ENCODE measurements around the gene ENDOV. TPM values are rescaled to one million over a fixed set of nuclear protein-coding genes. Genes with fewer than 3 reads are reported as not detected.

ENDOV gene
- total and polyA plus RNA-seq, 9 donors: 8.9 to 24.1 (median 20.8) TPM

DNA sequence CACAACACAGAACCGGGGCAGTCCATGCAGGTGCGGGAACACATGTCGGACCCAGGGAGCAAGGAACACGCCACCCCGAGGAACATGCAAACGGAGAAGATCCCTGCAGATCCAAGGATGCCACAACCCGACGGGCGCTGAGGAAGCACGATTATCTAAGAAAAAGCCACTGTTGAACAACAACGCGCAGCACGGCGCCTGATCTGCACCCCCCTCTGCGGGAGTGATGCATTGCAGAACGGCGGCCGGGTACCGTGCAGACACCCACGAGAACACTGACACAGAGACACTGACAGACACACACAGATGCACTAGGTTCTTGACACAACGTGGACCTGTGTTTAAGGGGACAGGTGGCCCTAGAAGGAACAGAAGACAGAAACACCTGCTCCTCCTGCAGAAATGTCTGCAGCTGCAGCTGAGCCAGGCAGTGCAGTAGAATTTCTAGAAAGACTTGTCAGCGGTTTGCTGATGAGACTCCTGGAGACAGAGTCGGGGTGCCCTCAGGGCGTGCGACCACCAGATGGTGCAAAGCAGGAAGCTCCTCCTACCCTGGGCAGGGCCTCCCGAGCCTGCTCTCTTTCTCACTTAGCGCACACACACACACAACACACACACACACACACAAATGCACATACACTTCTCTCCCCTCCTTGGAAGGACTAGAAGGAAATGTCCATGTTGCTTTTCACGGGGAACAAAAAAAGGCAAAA, 54.0 kb downstream of the ENDOV start:
- no peak for DNase-seq

DNA sequence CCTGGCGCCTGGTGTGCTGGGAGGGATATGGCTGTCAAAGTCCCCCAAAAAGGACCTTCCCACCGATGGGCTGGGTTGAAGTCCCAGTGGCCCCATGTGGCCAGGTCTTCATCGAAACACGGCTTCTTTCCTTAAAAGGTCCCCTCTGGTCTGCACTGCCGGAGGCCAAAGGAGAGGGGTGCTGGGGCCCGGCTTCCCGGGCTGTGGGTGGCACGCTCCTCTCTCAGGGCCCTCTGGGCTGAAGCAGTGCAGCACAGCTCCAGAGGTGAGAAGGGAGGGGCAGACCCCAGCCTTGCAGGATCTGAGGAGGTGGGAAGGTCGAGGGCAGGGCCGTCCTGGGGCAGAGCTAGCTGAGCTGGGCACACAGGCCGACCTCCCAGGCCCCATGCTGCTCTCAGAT, 54.7 kb downstream of the ENDOV start:
- Histone ChIP-seq H3K4me3 (no peak overlapping the region), H3K9me3 (no peaks in the 10 kb centered on the region), H3K36me3 (no peaks in the 10 kb centered on the region), H3K27me3 (peaks cover 2% of the 10 kb centered on the region), H3K27ac (no peak overlapping the region), H3K4me1 (ENCODE audit: insufficient read depth) (no peaks in the 10 kb centered on the region)
- TF ChIP-seq POLR2A (IDR thresholded peaks at IDR 0.05): no peak
- WGBS, 3 donors: 77 to 88% (median 81%) methylated on average over 11 of the region's 11 CpGs
- no peak for DNase-seq
- intact Hi-C loops (cut with DNase I): no loop called here

More for the DNA sequence above, 54.0 kb downstream of the ENDOV start:
- intact Hi-C loops (cut with DNase I): no loop called here
- Histone ChIP-seq H3K4me1 (ENCODE audit: insufficient read depth) (no peaks in the 10 kb centered on the region), H3K27ac (no peak overlapping the region), H3K36me3 (no peaks in the 10 kb centered on the region), H3K4me3 (no peak overlapping the region), H3K9me3 (no peaks in the 10 kb centered on the region), H3K27me3 (peaks cover 2% of the 10 kb centered on the region)
- 65 to 77% (median 73%) methylated on average over 28 of the region's 28 CpGs for WGBS, 3 donors
- TF ChIP-seq, protein P1, sequence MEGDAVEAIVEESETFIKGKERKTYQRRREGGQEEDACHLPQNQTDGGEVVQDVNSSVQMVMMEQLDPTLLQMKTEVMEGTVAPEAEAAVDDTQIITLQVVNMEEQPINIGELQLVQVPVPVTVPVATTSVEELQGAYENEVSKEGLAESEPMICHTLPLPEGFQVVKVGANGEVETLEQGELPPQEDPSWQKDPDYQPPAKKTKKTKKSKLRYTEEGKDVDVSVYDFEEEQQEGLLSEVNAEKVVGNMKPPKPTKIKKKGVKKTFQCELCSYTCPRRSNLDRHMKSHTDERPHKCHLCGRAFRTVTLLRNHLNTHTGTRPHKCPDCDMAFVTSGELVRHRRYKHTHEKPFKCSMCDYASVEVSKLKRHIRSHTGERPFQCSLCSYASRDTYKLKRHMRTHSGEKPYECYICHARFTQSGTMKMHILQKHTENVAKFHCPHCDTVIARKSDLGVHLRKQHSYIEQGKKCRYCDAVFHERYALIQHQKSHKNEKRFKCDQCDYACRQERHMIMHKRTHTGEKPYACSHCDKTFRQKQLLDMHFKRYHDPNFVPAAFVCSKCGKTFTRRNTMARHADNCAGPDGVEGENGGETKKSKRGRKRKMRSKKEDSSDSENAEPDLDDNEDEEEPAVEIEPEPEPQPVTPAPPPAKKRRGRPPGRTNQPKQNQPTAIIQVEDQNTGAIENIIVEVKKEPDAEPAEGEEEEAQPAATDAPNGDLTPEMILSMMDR (IDR thresholded peaks at IDR 0.05): no peak
- no peak for TF ChIP-seq EP300 (IDR thresholded peaks at IDR 0.05)

DNA sequence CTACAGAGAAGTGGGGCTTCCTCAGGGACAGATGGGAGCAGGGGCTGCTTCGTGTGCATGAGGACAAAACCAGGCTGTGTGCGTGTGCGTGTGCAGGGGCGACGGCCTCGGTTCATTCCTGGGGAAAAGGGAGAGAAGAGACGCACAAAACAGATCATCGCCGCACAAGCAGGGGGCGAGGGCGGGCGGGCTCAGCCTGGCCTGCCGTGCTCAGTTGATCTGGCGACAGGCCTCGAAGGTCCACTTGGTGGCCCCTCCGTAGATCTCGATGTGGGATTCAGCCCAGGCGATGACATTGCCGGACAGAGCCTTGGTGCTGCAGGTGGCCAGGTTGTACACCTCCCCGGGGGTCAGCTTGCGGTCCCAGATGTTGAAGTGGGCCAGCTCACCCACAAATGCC, 55.6 kb downstream of the ENDOV start:
- DNase-seq: no peak
- whole genome bisulfite sequencing, 3 donors: 86 to 89% (median 86%) methylated on average over 21 of the region's 21 CpGs
- no peaks in the 10 kb centered on the region for H3K4me1 ChIP-seq (ENCODE audit: insufficient read depth)
- no peak overlapping the region for H3K27ac ChIP-seq
- no peak overlapping the region for H3K4me3 ChIP-seq
- no peaks in the 10 kb centered on the region for H3K36me3 ChIP-seq
- peaks cover 5% of the 10 kb centered on the region for H3K27me3 ChIP-seq
- intact Hi-C loops (cut with DNase I): no loop called here
- TF ChIP-seq EP300 (IDR thresholded peaks at IDR 0.05) (no peak), POLR2A (IDR thresholded peaks at IDR 0.05) (no peak)
- TF ChIP-seq, protein P1 (IDR thresholded peaks at IDR 0.05): no peak
- no peaks in the 10 kb centered on the region for H3K9me3 ChIP-seq

DNA sequence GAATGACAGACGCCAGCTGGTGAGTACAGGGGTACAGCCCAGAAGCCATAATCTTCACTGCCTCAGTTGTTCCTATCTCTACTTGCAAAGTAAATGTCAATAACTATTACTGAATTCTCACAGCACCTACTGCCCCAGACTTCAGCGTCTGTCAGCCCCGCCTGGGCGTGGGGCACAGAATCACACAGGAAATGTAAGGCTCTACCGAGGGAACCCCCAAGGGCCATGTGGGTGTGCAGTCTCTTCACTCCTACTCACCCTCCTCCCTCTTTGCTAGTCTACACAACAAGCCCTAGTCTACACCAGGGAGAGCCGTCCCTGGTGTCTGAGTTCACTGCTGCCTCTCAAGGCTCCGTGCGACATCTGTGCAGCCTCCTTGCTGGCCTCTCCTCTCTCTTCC, 57.0 kb downstream of the ENDOV start:
- TF ChIP-seq EP300 (IDR thresholded peaks at IDR 0.05): no peak
- WGBS, 3 donors: 83 to 87% (median 86%) methylated on average over 8 of the region's 8 CpGs
- H3K27me3 ChIP-seq: peaks cover 7% of the 10 kb centered on the region
- no peak overlapping the region for H3K27ac ChIP-seq
- intact Hi-C loops (cut with DNase I): no loop called here
- DNase-seq: no peak
- no peaks in the 10 kb centered on the region for H3K36me3 ChIP-seq
- H3K4me3 ChIP-seq: no peak overlapping the region
- peaks cover 3% of the 10 kb centered on the region for H3K4me1 ChIP-seq (ENCODE audit: insufficient read depth)
- no peaks in the 10 kb centered on the region for H3K9me3 ChIP-seq

DNA sequence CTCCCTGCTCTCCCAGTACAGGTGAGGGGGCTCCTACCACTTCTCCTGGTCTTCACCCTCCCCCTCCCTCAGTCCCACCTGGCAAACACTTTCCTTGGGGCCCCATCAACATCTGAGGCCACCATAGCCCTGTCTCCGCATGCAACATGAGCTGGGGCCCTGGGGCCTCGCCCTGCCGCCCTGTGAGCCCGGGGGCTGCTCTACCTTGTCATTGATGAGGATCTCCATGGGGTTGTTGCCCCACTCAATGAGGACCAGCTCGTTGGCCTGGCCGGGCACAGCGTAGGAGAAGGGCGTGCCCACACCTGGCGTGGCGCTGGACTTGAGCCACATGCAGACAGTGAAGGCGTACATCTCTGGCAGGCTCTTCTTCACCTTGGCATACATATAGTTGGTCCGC, 58.0 kb downstream of the ENDOV start:
- 86 to 89% (median 87%) methylated on average over 12 of the region's 12 CpGs for WGBS, 3 donors
- H3K9me3 ChIP-seq: no peaks in the 10 kb centered on the region
- no peaks in the 10 kb centered on the region for H3K36me3 ChIP-seq
- no peak overlapping the region for H3K4me3 ChIP-seq
- intact Hi-C loops (cut with DNase I): no loop called here
- DNase-seq: no peak
- TF ChIP-seq POLR2A (IDR thresholded peaks at IDR 0.05) (no peak), EP300 (IDR thresholded peaks at IDR 0.05) (no peak)
- TF ChIP-seq, protein P1 (IDR thresholded peaks at IDR 0.05): no peak
- H3K27ac ChIP-seq: no peak overlapping the region
- H3K4me1 ChIP-seq (ENCODE audit: insufficient read depth): peaks cover 3% of the 10 kb centered on the region
- peaks cover 16% of the 10 kb centered on the region for H3K27me3 ChIP-seq

Data from ovary (tissue), 9 donors.